GM12892 (cell line): Measurements from ENCODE around the gene PITPNC1.

Experiments used
- POLR2A ChIP-seq: IDR thresholded peaks from 2 replicates; pipeline ENCODE4 v1.6.1; 2011; ENCODE audit warnings: low read depth, low read length, control low read depth
- POLR2AphosphoS5 ChIP-seq: IDR thresholded peaks from 2 replicates; pipeline ENCODE4 v1.6.1; 2011; ENCODE audit warnings: low read depth, low read length, control low read depth
- TAF1 ChIP-seq: IDR thresholded peaks from 2 replicates; pipeline ENCODE4 v1.6.1; 2011; ENCODE audit warnings: low read depth, mild to moderate bottlenecking, control low read depth, low read length, borderline replicate concordance

DNA sequence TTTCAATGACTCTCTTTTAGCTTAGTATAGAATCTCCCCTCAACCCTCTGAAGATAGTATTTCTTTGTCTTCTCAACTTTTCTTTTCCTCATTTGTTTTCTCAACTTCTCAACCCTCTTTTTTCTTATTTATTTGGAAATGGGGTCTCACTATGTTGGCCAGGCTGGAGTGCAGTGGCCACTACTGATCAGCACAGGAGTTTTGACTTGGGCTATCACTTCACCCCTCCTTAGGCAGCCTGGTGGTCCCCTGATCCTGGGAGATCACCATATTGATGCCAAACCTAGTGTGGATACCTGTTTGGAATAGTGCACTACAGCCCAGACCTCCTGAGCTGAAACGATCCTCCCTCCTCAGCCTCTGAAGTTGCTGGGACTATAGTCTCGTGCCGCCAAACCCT lies 79.8 kb downstream of the PITPNC1 start:
- TF ChIP-seq POLR2A (no peak), TAF1 (no peak), POLR2AphosphoS5 (no peak)
